ENCODE results near the gene ATP13A1. TPM values are rescaled to one million over a fixed set of nuclear protein-coding genes. Genes with fewer than 3 reads are reported as not detected.

ATP13A1 gene
- total RNA-seq: 42.8 and 114 TPM in 2 replicates

DNA sequence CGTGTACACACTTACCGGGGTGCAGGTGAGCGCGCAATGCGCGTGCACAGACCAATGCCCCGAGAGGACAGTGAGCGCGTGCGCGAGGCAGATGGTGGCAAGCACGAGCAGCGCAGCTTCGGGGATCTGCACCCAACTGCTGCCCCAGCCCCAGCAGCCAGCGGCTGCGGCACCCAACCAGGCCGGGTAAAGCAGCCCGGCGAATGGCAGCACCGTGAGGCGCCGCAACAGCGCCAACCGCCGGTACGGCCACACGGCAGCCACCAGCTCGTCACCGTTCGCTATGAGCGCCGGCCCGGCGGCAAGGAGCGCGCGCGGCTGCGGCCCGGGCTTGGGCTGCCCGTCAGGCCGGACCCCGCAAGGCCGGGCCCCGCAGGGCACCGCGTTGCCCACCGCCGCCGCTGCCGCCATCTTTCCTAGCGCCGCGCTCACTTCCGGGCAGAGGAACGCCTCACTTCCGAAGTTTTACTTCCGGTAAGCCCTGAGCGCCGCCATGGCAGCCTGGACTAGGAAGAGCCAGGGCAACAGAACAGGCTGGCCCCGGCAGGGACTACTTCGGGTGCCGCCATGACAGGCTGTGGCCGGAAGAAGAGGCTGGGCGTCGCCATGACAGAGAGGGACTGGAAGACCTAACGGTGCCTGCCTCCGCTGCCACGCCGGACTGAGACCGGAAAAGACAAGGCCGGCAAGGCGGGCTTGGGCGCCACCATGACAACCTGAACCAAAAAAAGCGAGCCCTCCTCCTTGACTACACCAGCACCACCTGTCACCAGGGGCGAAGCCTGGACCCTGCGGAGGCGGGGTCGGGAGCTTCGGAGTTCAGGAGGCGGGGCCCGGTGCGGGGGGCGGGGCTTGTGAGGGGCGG is at the start of gene ATP13A1:
TSS of gene ATP13A1 (minus strand) at position 421 of the 865 bp plus-strand sequence. CDS start at position 411, 10 bp downstream.

DNA sequence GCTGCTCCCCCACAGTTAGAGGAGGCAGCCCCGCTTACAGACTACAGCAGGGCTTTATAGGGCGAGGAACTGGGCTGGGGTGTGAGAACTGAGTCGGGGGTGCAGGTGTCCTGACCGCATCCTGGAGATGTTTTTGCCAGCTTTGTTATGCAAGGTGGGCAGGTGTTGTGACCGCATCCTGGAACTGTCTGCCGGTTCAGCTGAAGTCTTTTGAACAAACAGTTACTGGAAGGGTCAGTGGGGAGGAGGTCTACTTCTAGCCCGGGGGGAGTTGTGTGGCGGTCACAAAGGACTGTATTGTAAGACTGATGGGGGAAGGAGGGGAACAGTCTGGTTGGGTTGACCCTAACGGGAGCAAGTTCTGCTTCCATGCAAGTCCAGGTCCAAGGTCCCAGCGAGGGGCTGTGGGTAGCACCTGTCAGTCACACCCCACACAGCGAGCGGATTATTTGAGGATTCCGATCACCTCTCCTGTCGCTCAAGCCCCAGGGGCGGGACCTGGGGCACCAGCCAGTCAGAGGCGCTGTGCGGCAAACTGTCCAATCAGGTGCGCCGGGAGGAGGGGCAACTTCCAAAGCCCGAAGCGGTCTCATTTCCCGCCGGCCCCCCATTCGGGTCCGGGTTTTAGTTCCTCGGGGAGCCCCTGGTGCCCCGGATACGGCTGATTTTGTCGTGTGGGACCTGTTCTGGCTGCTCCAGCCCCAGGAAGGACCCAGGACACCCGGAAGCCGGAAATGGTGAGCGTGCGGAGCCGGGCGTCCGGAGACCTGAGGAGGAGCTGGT is 4.9 kb upstream of the ATP13A1 start, which contains the start of gene ZNF101:
TSS of gene ZNF101 (plus strand) at position 610 of the 783 bp plus-strand sequence. CDS start at position 735, 125 bp downstream.

GRCh38 chr19:19643158-19644053 is 20.1 kb downstream of the ATP13A1 start, which contains the start of gene GMIP:
TSS of gene GMIP (minus strand) at chr19:19643657. CDS start at chr19:19643529, 128 bp downstream.

GRCh38 chr19:19627621-19628500 is 35.6 kb downstream of the ATP13A1 start, which contains the start of gene LPAR2:
TSS of gene LPAR2 (minus strand) at chr19:19628220. CDS start at chr19:19627275, 945 bp downstream.

DNA sequence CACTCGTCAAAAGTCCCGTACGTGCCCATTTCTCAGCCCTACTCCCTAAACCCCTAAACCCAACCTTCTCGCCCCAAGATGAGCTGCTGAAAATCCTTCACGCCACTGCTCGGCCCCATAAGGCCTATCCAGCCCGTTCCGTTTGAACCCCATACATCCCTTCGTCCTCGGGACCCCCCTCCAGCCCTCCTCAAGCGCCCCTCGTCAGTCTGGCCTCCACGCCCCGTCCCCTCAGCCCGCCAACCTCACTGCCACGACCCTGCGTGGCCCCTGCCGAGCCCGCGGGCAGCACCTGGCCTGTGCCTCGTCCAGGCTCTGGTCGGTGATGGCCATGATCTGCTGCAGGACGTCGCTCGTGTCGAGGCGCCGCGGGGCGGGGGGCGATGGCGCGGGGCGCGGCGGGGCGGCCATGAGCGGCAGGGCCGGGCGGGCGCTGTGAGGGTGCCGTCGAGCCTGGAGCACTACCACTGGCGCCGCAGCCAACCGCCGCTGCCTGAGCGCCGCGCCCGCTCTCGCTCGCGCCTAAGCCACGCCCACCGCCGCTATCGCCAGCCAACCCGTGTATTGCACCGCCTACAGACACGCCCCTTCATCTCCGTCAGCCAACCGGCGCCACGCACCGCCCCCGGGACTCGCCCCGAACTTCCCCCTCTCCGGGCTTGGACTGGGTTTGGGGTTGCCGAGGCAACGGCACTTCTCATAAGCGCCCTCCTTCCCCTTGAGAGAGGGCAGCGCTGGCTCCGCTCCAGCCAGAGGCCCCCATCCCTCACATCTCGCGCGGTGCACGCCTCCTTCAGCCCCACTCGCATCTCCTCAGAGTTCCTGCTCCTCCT is 45.0 kb downstream of the ATP13A1 start, which contains the start of gene PBX4:
TSS of gene PBX4 (minus strand) at position 469 of the 833 bp plus-strand sequence. CDS start at position 411, 58 bp downstream.

Other genes with a start within 250 kb of the ATP13A1 start
- gene TSSK6, start 148.1 kb downstream of the ATP13A1 start, total RNA-seq: 2.3 and 4.5 TPM in 2 replicates
- 181 TPM in 2 replicates for gene NDUFA13, start 147.5 kb downstream of the ATP13A1 start, total RNA-seq
- 0.33 and 1.0 TPM in 2 replicates for gene YJEFN3, start 134.8 kb downstream of the ATP13A1 start, total RNA-seq
- gene CILP2, start 125.4 kb downstream of the ATP13A1 start, total RNA-seq: under 0.01 and 1.3 TPM in 2 replicates
- gene PBX4, start 45.0 kb downstream of the ATP13A1 start, total RNA-seq: 1.2 and 1.6 TPM in 2 replicates
- gene LPAR2, start 35.5 kb downstream of the ATP13A1 start, total RNA-seq: 1.2 and 2.6 TPM in 2 replicates
- gene GMIP, start 20.0 kb downstream of the ATP13A1 start, total RNA-seq: 4.4 and 9.1 TPM in 2 replicates
- gene ZNF101, start 5.2 kb upstream of the ATP13A1 start, total RNA-seq: 4.6 and 7.1 TPM in 2 replicates
- 5.8 and 7.9 TPM in 2 replicates for gene ZNF14, start 69.4 kb upstream of the ATP13A1 start, total RNA-seq
- gene ZNF506, start 158.1 kb upstream of the ATP13A1 start, total RNA-seq: 11.4 and 20.7 TPM in 2 replicates
- gene ZNF253, start 202.2 kb upstream of the ATP13A1 start, total RNA-seq: 2.5 and 2.8 TPM in 2 replicates
- gene ZNF93, start 237.3 kb upstream of the ATP13A1 start, total RNA-seq: 2.2 and 5.1 TPM in 2 replicates